GM18867 (cell line): Measurements from ENCODE around the gene NCF4.

ENCODE experiments used
- ATAC-seq: cut with Tn5 transposase; IDR thresholded peaks from one replicate; pipeline ENCODE4 v1.9.1; 2021; ENCODE audit warnings: mild to moderate bottlenecking, moderate library complexity; ENCODE audit not compliant: unreplicated experiment

NCF4 gene

DNA sequence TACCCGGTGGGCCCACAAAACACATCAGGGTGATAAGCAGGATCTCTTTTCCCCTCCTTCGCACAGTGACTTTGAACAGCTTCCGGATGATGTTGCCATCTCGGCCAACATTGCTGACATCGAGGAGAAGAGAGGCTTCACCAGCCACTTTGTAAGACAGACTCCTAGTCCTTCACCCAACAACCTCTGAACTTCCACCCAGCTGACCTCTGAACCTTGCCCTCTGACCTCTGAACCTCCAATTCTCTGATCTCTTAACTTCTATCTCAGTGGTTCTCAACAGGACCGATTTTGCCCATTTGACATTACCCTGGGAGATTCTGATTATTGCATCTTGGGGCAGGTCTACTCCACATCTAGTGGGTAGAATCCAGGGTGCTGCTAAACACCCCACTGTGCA, 3.2 kb downstream of the NCF4 start:
- ATAC-seq = no peak

- ATAC-seq = no peak
Measured at GRCh38 chr22:36864454-36865215, 3.8 kb downstream of the NCF4 start.

DNA sequence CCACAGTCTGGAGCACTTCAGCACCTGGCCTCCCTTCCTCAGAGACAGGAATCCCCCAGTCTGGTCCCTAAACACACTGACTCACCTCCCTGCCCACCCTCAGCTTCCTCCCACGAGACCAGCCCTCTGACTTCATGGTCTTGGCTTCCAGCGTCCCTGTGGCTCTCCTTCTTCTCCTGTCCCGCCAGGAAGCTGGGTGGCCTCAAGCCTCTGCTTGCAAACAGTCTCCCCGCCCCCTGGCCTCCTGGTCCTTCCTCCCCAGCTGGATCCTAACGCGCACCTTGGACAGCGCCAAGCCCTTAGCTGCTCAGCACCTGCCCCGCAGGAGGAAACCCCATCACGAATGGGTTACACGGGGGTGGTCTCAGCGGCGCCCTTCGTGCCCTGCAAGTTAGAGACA, 4.5 kb downstream of the NCF4 start:
- no peak for ATAC-seq

DNA sequence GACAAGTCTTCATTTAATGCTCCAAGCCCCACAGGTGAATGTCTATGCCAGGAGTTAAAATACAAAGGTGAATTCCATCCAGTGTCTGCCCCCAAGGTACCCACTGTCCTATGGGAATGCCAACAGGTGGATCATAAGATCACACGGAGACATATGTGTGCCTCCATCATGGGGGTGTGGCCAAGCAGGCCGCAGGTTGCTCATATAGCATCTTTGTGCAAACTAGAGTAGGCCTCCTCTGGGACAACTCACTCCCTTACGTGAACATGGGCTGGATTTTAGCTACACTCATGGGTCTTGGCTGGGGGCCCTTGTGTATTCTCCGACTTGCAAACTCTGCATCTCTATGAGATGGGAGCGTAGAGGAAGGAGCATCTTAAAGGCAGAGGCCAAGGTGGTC, 6.9 kb downstream of the NCF4 start:
- ATAC-seq = no peak

GRCh38 chr22:36868546-36869181, 7.9 kb downstream of the NCF4 start:
- ATAC-seq = no peak

GRCh38 chr22:36870250-36870649, 9.4 kb downstream of the NCF4 start:
- ATAC-seq = no peak

GRCh38 chr22:36871669-36872081, 10.9 kb downstream of the NCF4 start:
- no peak for ATAC-seq

- ATAC-seq = no peak
Measured at GRCh38 chr22:36872084-36872483, 11.3 kb downstream of the NCF4 start.

GRCh38 chr22:36872866-36873498, 12.2 kb downstream of the NCF4 start:
- ATAC-seq = no peak

- ATAC-seq = peak; percentile 65
Measured at GRCh38 chr22:36873614-36874308, 13.0 kb downstream of the NCF4 start.

DNA sequence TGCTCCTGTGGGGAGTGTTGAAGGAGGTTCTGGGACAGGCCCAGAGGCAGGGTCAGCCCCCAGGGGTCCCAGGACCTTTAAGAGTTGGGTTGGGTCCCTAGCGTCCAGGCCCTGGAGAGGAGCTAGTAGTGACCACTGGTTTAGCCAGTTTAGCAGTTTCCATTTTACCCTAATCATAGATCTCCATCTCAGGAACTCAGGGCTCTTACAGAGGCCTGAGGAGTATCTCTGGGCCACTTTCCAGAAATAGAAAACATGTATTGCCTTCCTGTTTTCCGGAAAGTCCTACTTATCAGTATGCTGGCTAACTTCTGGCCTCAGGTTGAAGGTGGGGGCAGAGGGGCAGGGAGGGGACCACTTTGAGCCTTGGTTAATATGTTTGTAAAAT, 13.5 kb downstream of the NCF4 start:
- no peak for ATAC-seq

DNA sequence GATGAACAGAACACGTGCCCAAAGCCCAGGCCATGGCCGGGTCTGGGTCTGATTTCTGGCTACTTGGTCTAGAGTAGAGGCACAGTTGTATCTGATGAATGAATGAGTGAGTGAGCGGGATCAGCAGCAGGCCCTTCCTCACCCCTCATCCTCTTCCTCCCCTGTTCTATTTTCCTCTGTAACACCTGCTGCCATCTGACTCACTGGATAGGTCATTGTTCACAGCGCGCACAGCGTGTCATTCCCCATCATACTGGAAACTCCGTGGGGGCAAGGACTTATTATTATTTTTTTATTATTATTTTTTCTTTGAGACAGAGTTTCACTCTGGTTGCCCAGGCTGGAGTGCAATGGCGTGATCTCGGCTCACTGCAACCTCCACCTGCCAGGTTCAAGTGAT, 13.9 kb downstream of the NCF4 start:
- no peak for ATAC-seq

DNA sequence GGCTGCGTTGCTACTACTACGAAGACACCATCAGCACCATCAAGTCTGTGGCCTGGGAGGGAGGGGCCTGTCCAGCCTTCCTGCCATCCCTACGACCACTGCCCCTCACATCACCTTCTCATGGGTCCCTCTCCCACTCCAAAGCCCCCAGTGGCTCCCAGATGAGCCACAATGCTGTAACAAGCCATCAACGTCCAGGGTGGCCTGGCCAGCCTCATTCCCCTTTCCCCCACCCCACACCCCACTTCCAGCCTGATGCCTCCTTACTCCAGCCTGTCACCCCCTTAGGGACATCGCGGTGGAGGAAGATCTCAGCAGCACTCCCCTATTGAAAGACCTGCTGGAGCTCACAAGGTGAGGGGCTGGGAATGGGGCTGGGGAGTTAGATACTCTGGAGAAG, 14.9 kb downstream of the NCF4 start:
- no peak for ATAC-seq

DNA sequence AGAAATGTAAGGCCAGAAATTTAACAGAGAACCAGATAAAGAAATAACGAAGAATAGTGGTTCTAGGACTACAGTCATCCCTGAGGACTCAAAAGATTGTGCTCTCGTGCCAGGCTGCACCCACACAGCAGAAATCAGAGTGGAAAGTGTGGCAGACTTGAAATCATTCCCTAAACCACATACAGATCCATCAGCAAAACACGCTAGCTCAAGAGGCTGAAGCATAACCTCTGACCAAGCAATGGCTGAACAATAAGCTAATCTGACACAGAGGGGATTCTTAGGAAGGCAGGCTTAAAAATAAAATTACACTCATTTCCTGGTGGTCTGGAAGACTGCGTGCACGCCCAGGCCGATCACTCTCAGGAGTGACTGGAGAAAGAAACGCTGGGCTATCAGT, 19.0 kb downstream of the NCF4 start:
- no peak for ATAC-seq

GRCh38 chr22:36881504-36882245, 20.9 kb downstream of the NCF4 start:
- ATAC-seq = no peak

DNA sequence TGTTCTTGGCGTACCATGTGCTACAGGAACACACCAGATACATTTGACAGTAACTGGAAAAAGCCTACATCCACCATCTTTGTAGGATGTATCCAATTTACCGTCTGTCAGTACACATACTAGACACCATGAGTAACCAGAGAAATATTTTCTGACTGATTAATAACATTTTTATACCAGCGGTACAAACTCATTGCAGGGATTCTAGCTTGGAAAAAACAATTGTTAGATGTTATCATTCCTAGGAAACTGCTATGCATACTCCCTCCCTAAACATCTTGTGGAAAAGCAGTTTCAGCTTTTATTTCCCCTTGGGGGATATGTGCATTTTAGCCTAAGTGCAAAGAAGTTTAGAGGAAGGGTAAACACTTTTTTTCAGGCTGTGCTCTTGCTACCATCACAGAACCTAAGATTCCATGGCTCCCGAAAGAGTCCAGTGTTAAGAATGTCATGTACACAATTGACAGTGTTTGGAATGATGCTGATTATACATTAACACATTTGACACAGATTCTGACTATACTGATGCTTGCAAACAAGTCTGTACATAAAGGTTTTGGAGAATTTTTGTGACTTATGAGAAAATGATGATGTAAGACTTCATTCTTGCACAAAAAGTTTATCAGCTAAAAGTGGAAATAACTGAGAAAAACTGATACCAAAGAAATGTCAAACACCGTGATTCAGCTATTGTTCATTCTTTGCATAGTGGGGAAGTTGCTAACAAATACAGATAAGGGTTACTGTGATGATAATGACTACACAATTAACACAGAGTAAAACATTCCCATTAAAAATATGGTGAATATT, 23.7 kb downstream of the NCF4 start:
- no peak for ATAC-seq

DNA sequence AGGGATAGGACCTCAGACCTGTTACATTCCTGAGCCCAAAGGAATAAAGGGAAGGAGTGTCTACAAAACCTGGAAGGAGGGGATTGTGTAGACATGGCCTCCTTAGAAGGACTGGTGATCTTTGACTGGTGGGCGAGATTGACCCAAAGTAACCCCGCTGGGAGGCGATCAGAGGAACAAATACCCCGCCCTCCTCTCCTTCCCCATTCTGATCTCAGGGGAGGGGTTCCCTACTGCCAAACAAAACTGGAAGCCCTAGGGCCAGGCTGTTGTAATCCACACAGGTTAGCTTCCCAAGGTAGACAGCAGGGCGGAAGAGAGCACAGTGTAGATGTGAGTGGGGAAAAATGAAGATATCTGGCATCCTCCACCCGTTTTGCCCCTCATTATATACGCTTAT, 24.7 kb downstream of the NCF4 start:
- ATAC-seq = no peak

DNA sequence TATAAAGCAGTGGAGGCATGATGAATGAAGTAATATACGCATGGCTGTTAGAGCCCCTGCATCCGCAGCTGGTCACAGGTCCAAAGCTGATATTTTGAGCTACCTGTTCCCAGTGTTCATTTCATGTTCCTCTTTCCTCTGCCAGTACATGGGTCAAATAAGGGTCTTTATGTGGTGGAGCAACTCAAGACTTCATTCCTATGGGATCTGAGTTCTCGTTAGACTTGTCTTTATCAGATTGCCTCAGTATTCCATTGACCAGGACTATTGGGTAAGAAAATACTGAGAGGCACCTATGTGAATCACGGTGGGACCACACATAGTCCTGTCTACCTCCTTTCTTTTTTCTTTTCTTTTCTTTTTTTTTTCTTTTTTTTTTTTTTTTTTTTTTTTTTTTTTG, 25.2 kb downstream of the NCF4 start:
- no peak for ATAC-seq

- ATAC-seq = no peak
Measured at GRCh38 chr22:36887162-36887561, 26.4 kb downstream of the NCF4 start.

DNA sequence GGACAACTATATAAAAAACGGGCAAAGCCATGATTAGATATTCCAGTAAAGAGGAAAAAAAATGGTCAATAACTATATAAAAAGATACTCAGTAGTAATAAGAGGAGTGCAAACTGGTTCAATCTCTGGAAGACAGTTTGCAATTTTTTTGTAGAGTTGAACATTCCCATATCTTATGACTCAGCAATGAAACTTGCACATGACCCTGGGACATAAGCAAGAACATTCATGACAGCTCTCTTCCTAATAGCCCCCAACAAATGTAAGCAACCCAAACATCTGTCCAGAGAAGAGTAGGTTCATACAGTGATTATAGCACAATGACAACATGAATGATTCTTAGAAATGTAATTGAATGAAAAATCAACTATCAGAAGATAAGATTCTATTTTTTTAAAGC, 30.8 kb downstream of the NCF4 start:
- no peak for ATAC-seq
